Ovary (tissue), 3 donors: ENCODE measurements around the gene FANCC.

Experiments
- POLR2A ChIP-seq: fragments of 450-650 bp; IDR thresholded peaks from one replicate; pipeline ENCODE4 v1.6.1; 2017; ENCODE audit warnings: antibody characterized with exemption, mild to moderate bottlenecking, moderate library complexity
- TF ChIP-seq, protein P1 (sequence below), 3 donors: fragments of 450-650 bp in 2 of 3; fragments of 200-600 bp in 1 of 3; IDR thresholded peaks; one replicate each; pipeline versions ENCODE4 v1.5.1 to v1.8.0; 2016 to 2022; ENCODE audit warnings: antibody characterized with exemption in 3 of 3, mild to moderate bottlenecking in 1 of 3
- donor health status: DM: no; HTN: no; CAD: no.

DNA sequence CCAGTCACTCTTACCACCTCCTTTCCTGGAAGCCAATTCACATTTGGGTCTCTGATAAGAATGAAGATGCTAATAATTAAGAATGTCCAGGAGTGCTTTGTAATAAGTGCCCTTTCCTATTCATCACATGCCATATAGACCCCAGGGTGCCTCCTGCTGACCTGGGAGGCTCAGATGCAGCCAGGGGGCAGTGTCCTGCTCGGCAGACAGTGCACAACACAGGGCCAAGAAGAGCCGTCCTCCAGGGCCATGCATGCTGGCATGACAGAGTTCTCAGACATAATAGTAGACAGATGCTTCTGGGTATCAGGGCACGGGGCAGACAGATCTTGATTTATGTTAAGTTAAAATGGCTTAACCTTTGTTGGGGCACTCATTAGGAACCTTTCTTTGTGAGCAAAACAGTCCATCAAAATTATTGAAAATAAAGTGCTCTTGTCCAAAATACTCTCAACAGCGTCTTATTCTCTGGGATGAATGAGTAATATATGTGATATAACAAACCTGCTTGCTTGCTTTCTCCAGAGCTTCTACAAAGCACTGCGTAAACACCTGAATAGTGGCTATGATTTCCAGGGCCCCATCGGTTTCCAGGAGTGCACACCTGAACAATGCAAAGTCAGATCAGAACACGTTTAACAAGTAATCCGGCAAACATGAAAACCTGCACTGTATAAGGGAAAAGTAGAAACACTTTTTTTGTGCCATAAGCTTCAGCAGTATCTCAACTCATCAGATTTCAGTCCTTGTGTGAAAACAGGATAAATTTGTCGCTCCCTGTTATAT lies 192.7 kb downstream of the FANCC start:
- TF ChIP-seq POLR2A = no peak
- TF ChIP-seq, protein P1, sequence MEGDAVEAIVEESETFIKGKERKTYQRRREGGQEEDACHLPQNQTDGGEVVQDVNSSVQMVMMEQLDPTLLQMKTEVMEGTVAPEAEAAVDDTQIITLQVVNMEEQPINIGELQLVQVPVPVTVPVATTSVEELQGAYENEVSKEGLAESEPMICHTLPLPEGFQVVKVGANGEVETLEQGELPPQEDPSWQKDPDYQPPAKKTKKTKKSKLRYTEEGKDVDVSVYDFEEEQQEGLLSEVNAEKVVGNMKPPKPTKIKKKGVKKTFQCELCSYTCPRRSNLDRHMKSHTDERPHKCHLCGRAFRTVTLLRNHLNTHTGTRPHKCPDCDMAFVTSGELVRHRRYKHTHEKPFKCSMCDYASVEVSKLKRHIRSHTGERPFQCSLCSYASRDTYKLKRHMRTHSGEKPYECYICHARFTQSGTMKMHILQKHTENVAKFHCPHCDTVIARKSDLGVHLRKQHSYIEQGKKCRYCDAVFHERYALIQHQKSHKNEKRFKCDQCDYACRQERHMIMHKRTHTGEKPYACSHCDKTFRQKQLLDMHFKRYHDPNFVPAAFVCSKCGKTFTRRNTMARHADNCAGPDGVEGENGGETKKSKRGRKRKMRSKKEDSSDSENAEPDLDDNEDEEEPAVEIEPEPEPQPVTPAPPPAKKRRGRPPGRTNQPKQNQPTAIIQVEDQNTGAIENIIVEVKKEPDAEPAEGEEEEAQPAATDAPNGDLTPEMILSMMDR (IDR thresholded peaks at IDR 0.05) = no peak
